HEK293T (cell line): ENCODE results near the gene ADGRB2.

Source experiments
- CTCF ChIA-PET: fragments of 350-600 bp; formaldehyde crosslinking; extraction: SDS; loops from one replicate; lab custom pipeline; 2021; ENCODE audit warnings: antibody characterized with exemption, inconsistent platforms; lab: Yijun Ruan, JAX
- POLR2A ChIA-PET: fragments of 350-600 bp; formaldehyde crosslinking; extraction: SDS; loops from one replicate; lab custom pipeline; 2020; ENCODE audit warnings: antibody characterized with exemption, inconsistent platforms; lab: Yijun Ruan, JAX
- DNase-seq: peaks from one replicate; pipeline ENCODE4 v3.0.0; 2012; ENCODE audit warnings: mixed read lengths; ENCODE audit errors: extremely low spot score
- ARNT ChIP-seq: fragments of 450-650 bp; IDR thresholded peaks from 2 replicates; pipeline ENCODE4 v1.6.1; 2017; ENCODE audit warnings: mild to moderate bottlenecking
- BHLHE40 ChIP-seq: fragments of 450-650 bp; IDR thresholded peaks from 2 replicates; pipeline ENCODE4 v1.6.1; 2016; ENCODE audit warnings: mild to moderate bottlenecking, moderate library complexity, borderline replicate concordance
- CTBP1 ChIP-seq: fragments of 450-650 bp; IDR thresholded peaks from 2 replicates; pipeline ENCODE4 v1.6.1; 2016; ENCODE audit warnings: borderline replicate concordance
- ELF4 ChIP-seq: fragments of 450-650 bp; IDR thresholded peaks from 2 replicates; pipeline ENCODE4 v1.6.1; 2017; ENCODE audit warnings: antibody characterized with exemption
- FOXA1 ChIP-seq: fragments of 450-650 bp; IDR thresholded peaks from 2 replicates; pipeline ENCODE4 v1.6.1; 2016; ENCODE audit warnings: mild to moderate bottlenecking
- FOXK2 ChIP-seq: fragments of 450-650 bp; IDR thresholded peaks from 2 replicates; pipeline ENCODE4 v1.6.1; 2016; ENCODE audit warnings: mild to moderate bottlenecking
- FOXM1 ChIP-seq: fragments of 450-650 bp; IDR thresholded peaks from 2 replicates; pipeline ENCODE4 v1.6.1; 2017; ENCODE audit warnings: mild to moderate bottlenecking, borderline replicate concordance
- HDGF ChIP-seq: fragments of 450-650 bp; IDR thresholded peaks from 2 replicates; pipeline ENCODE4 v1.6.1; 2017; ENCODE audit warnings: antibody characterized with exemption, borderline replicate concordance
- L3MBTL2 ChIP-seq: fragments of 450-650 bp; conservative IDR thresholded peaks from 2 replicates; pipeline ENCODE4 v1.6.1; 2016; ENCODE audit warnings: mild to moderate bottlenecking
- LEF1 ChIP-seq: fragments of 450-650 bp; IDR thresholded peaks from 2 replicates; pipeline ENCODE4 v1.6.1; 2017; ENCODE audit warnings: mild to moderate bottlenecking, borderline replicate concordance
- NFRKB ChIP-seq: fragments of 450-650 bp; IDR thresholded peaks from 2 replicates; pipeline ENCODE4 v1.6.1; 2016; ENCODE audit warnings: mild to moderate bottlenecking, moderate library complexity
- PKNOX1 ChIP-seq: fragments of 450-650 bp; IDR thresholded peaks from 2 replicates; pipeline ENCODE4 v1.6.1; 2016
- SP1 ChIP-seq: fragments of 450-650 bp; IDR thresholded peaks from 2 replicates; pipeline ENCODE4 v1.6.1; 2017
- SUZ12 ChIP-seq: fragments of 450-650 bp; IDR thresholded peaks from 2 replicates; pipeline ENCODE4 v1.6.1; 2016; ENCODE audit warnings: mild to moderate bottlenecking
- TARDBP ChIP-seq: fragments of 450-650 bp; IDR thresholded peaks from 2 replicates; pipeline ENCODE4 v1.6.1; 2016
- ZNF384 ChIP-seq: fragments of 450-650 bp; IDR thresholded peaks from 2 replicates; pipeline ENCODE4 v1.6.1; 2016

The ADGRB2 gene

DNA sequence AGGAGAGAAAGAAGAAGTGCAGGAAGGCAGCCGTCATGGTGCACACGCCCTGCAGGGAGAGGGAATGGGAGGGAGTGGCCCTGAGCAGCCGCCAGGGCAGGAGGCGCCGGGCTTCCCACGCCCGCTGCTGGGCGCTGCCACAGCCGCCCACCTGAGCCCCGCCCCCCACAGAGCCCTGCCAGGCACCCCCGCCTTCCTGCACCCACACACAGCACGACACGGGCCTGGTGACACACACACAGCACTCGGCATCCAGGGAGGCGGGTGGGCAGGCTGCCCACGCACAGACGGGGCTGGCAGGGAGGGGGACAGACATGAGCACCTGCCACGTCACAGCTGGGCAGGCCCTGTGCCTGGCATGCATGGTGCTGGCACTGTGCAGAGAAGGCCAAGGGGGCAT lies 27.5 kb downstream of the ADGRB2 start:
- TF ChIP-seq ZNF384 (no peak), FOXA1 (no peak), ELF4 (no peak), HDGF (no peak), CTBP1 (no peak), FOXK2 (no peak), LEF1 (no peak), L3MBTL2 (no peak), TARDBP (no peak), SUZ12 (no peak), FOXM1 (no peak), ARNT (no peak), NFRKB (no peak), BHLHE40 (no peak), SP1 (no peak), PKNOX1 (no peak)
- DNase-seq = no peak
- ChIA-PET POLR2A (interaction anchor here (1.2 kb wide), 1 partner anchor 14 kb away, joined by 3 read pairs; no protein-coding TSS in a partner anchor), CTCF (interaction anchor here (1.0 to 3.1 kb wide), 2 partner anchors 9 to 12 kb away, joined by 3 to 20 read pairs; no protein-coding TSS in a partner anchor)

- TF ChIP-seq TARDBP (no peak), ELF4 (no peak), ARNT (no peak), FOXM1 (no peak), L3MBTL2 (no peak), SP1 (no peak), LEF1 (no peak), CTBP1 (no peak), SUZ12 (no peak), FOXK2 (no peak), BHLHE40 (no peak), HDGF (no peak)
- ChIA-PET CTCF (interaction anchor here (1.0 to 3.1 kb wide), 2 partner anchors 10 kb away, joined by 3 to 20 read pairs; no protein-coding TSS in a partner anchor), POLR2A (no interaction called here)
- DNase-seq = no peak
Observed at GRCh38 chr1:31735571-31735970, 28.6 kb downstream of the ADGRB2 start.

- no peak for DNase-seq
- TF ChIP-seq FOXM1 = no peak
- TF ChIP-seq L3MBTL2 = no peak
- TF ChIP-seq NFRKB = no peak
- no peak for TF ChIP-seq SP1
- TF ChIP-seq FOXK2 = no peak
- TF ChIP-seq BHLHE40 = no peak
- TF ChIP-seq TARDBP = no peak
- no peak for TF ChIP-seq ZNF384
- TF ChIP-seq SUZ12 = no peak
- no peak for TF ChIP-seq ELF4
- no peak for TF ChIP-seq PKNOX1
- CTCF ChIA-PET = interaction anchor here (1.3 to 3.1 kb wide), 2 partner anchors 11 to 19 kb away, joined by 7 to 20 read pairs; no protein-coding TSS in a partner anchor
- POLR2A ChIA-PET = interaction anchor here (0.8 kb wide), 1 partner anchor 80 kb away, joined by 3 read pairs; no protein-coding TSS in a partner anchor
Observed at GRCh38 chr1:31734582-31735107, 29.5 kb downstream of the ADGRB2 start.

DNA sequence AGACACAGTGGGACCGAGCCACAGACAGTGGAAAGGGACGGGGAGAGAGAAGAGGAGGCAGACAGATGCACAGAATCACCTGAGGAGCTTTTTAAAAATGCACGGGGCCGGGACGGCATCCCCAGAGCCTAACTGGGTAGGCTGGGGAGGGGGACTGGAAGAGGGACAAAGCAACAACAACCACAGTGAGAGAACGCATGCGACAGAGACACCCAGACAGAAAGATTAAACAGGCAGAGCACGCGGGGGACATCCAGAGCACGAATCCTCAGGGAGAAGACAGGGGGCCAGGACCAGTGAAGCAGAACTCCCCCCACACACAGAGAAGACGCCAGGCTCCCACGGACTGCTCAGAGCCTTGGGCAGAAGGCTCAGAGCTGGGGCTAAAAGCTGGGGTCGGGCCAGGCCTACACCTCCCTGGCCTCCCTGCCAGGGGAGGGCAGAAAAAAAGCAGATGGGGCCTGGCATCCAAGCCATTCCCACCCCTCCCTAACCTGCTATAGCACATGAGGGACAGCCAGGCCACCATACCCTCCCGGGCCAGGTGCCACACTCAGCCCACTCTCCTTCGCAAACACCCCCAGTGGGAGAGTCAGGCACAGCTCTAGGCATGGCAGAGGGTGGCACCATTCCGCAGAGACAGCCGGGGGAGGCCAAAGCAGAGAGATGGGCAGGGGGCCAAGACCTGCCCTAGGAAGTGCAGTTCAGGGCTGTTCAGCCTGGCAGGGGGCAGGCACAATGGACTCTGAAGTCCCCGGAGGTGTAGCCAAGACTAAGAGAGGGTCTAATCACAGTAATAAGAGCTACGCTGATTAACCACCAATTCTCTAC lies 30.5 kb downstream of the ADGRB2 start:
- ChIA-PET POLR2A (interaction anchor here (0.8 kb wide), 1 partner anchor 79 kb away, joined by 3 read pairs; no protein-coding TSS in a partner anchor), CTCF (interaction anchor here (1.3 to 3.1 kb wide), 2 partner anchors 12 to 18 kb away, joined by 7 to 20 read pairs; no protein-coding TSS in a partner anchor)
- TF ChIP-seq ELF4 (no peak), FOXA1 (no peak), NFRKB (no peak), SUZ12 (no peak)

GRCh38 chr1:31732751-31733289 lies 31.3 kb downstream of the ADGRB2 start:
- no peak for TF ChIP-seq ELF4
- no peak for TF ChIP-seq PKNOX1
- no peak for TF ChIP-seq ZNF384
- TF ChIP-seq FOXA1 = no peak
- TF ChIP-seq BHLHE40 = no peak
- no peak for TF ChIP-seq L3MBTL2
- no peak for TF ChIP-seq FOXK2
- no peak for TF ChIP-seq HDGF
- TF ChIP-seq SP1 = no peak
- TF ChIP-seq SUZ12 = no peak
- no peak for TF ChIP-seq CTBP1
- TF ChIP-seq LEF1 = no peak
- TF ChIP-seq NFRKB = no peak
- TF ChIP-seq FOXM1 = no peak
- TF ChIP-seq ARNT = no peak
- TF ChIP-seq TARDBP = no peak
- CTCF ChIA-PET = no interaction called here
- no peak for DNase-seq
- POLR2A ChIA-PET = no interaction called here

More for the DNA sequence above, 30.5 kb downstream of the ADGRB2 start:
- DNase-seq = no peak
